SK-N-SH (cell line): ENCODE results near the gene AP1S3. TPM values are rescaled to one million over a fixed set of nuclear protein-coding genes. Genes with fewer than 3 reads are reported as not detected.

ENCODE experiments used
- CTCF ChIA-PET: fragments of 300-600, 350-600 bp; formaldehyde crosslinking; extraction: SDS; loops from one replicate; lab custom pipeline; 2021; lab: Yijun Ruan, JAX
- POLR2A ChIA-PET: fragments of 350-600 bp; sonication (Branson Sonifier 250); formaldehyde crosslinking; extraction: SDS; loops from one replicate; lab custom pipeline; 2020; ENCODE audit warnings: antibody characterized with exemption, inconsistent platforms; lab: Yijun Ruan, JAX
- DNase-seq: peaks from one replicate; pipeline ENCODE4 v3.0.0; 2012
- H2AFZ ChIP-seq: fragments of 200-600 bp; sonication (generic); 2 replicates; pipeline ENCODE4 v1.8.1; 2016; ENCODE audit warnings: antibody characterized with exemption, mild to moderate bottlenecking, low read depth
- H3F3A ChIP-seq: fragments of 200-600 bp; sonication (generic); replicated peaks from 2 replicates; pipeline ENCODE3; 2016; ENCODE audit warnings: antibody characterized with exemption, mild to moderate bottlenecking; ENCODE audit not compliant: insufficient read depth
- H3K27ac ChIP-seq, 2 experiments: fragments of 200-500 bp in 1 of 2; fragments of 200-600 bp in 1 of 2; sonication (Bioruptor generic) in 1 of 2; sonication (generic), shearing (Covaris generic) in 1 of 2; 2 replicates each; pipeline versions ENCODE4 v1.5.1 to v1.6.1; 2014 to 2016; ENCODE audit warnings: low read depth in 2 of 2, inconsistent platforms in 1 of 2, low read length in 1 of 2, mild to moderate bottlenecking in 1 of 2, mixed read lengths in 1 of 2
- H3K27me3 ChIP-seq: fragments of 200-600 bp; sonication (generic), shearing (Covaris generic); 2 replicates; pipeline ENCODE4 v1.6.1; 2016; ENCODE audit warnings: mixed run types; ENCODE audit not compliant: insufficient read depth
- H3K36me3 ChIP-seq, 2 experiments: fragments of 200-500 bp in 1 of 2; fragments of 200-600 bp in 1 of 2; sonication (Bioruptor generic) in 1 of 2; sonication (generic) in 1 of 2; replicated peaks in 1 of 2; 2 replicates each; pipeline versions ENCODE3 to v1.5.1; 2014 to 2016; ENCODE audit warnings: low read length in 1 of 2, mild to moderate bottlenecking in 1 of 2; ENCODE audit not compliant: insufficient read depth in 2 of 2, control insufficient read depth in 1 of 2
- H3K4me1 ChIP-seq, 2 experiments: fragments of 200-500 bp in 1 of 2; fragments of 200-600 bp in 1 of 2; sonication (Bioruptor generic) in 1 of 2; sonication (generic), shearing (Covaris generic) in 1 of 2; 2 replicates each; pipeline versions ENCODE4 v1.5.1 to v1.6.1; 2014 to 2016; ENCODE audit warnings: low read depth in 1 of 2, low read length in 1 of 2, mixed run types in 1 of 2; ENCODE audit not compliant: insufficient read depth in 2 of 2, control insufficient read depth in 1 of 2
- H3K4me2 ChIP-seq: fragments of 200-600 bp; sonication (generic), shearing (Covaris generic); 2 replicates; pipeline ENCODE4 v1.6.1; 2017; ENCODE audit warnings: mixed run types
- H3K4me3 ChIP-seq, 2 experiments: fragments of 200-500 bp in 1 of 2; fragments of 200-600 bp in 1 of 2; sonication (Bioruptor generic) in 1 of 2; sonication (generic), shearing (Covaris generic) in 1 of 2; 2 replicates each; pipeline versions ENCODE4 v1.5.1 to v1.8.1; 2014 to 2016; ENCODE audit warnings: low read depth in 2 of 2, inconsistent platforms in 1 of 2, low read length in 1 of 2, mild to moderate bottlenecking in 1 of 2, mixed read lengths in 1 of 2, moderate library complexity in 1 of 2
- H3K79me2 ChIP-seq: fragments of 200-600 bp; sonication (generic); 2 replicates; pipeline ENCODE4 v1.8.1; 2017; ENCODE audit warnings: mild to moderate bottlenecking; ENCODE audit not compliant: insufficient read depth
- H3K9ac ChIP-seq: fragments of 200-600 bp; sonication (generic); 2 replicates; pipeline ENCODE4 v1.6.1; 2017; ENCODE audit warnings: mixed run types
- H3K9me2 ChIP-seq: fragments of 200-600 bp; sonication (generic); 2 replicates; pipeline ENCODE4 v1.6.1; 2017; ENCODE audit warnings: mixed run types
- H3K9me3 ChIP-seq: fragments of 200-600 bp; sonication (generic); 2 replicates; pipeline ENCODE4 v1.6.1; 2017; ENCODE audit warnings: mixed run types, mild to moderate bottlenecking, moderate library complexity
- H4K20me1 ChIP-seq: fragments of 200-600 bp; sonication (generic); 2 replicates; pipeline ENCODE4 v1.6.1; 2017; ENCODE audit warnings: mild to moderate bottlenecking, mixed run types; ENCODE audit not compliant: insufficient read depth
- ELF1 ChIP-seq: IDR thresholded peaks from 2 replicates; pipeline ENCODE4 v1.4.0; 2012
- GATA2 ChIP-seq: sonication (generic); formaldehyde crosslinking; IDR thresholded peaks from 2 replicates; pipeline ENCODE4 v1.5.0; 2020; ENCODE audit warnings: mild to moderate bottlenecking, missing genetic modification reagents
- NFIC ChIP-seq: IDR thresholded peaks from 2 replicates; pipeline ENCODE4 v1.4.0; 2012; ENCODE audit warnings: borderline replicate concordance
- POLR2AphosphoS5 ChIP-seq: IDR thresholded peaks from 2 replicates; pipeline ENCODE4 v1.6.1; 2012; ENCODE audit warnings: low read depth, low read length
- RCOR1 ChIP-seq: fragments of 150-350 bp; IDR thresholded peaks from 2 replicates; pipeline ENCODE4 v1.6.1; 2017; ENCODE audit warnings: antibody characterized with exemption, low read length
- SMC3 ChIP-seq: IDR thresholded peaks from 2 replicates; pipeline ENCODE4 v1.6.1; 2012; ENCODE audit warnings: low read depth, low read length, improper control_type of control experiment
- TAF1 ChIP-seq: IDR thresholded peaks from 2 replicates; pipeline ENCODE4 v1.6.1; 2012; ENCODE audit warnings: low read depth, mild to moderate bottlenecking, low read length, moderate library complexity, borderline replicate concordance
- TEAD4 ChIP-seq: IDR thresholded peaks from 2 replicates; pipeline ENCODE4 v1.4.0; 2012; ENCODE audit warnings: mild to moderate bottlenecking, borderline replicate concordance; ENCODE audit not compliant: insufficient read depth
- YY1 ChIP-seq: IDR thresholded peaks from 2 replicates; pipeline ENCODE4 v1.4.0; 2012; ENCODE audit warnings: low read depth, mild to moderate bottlenecking
- WGBS: methylation state at CpG from one replicate; pipeline ENCODE4 v1.1.6; 2017; ENCODE audit warnings: low lambda C conversion rate; 5-methylcytosine and 5-hydroxymethylcytosine counted together
- polyA plus RNA-seq, 3 experiments: library from polyadenylated mRNA; depleted of rRNA; stranded (reverse); fragments of >200 nt; gene quantifications; 2 replicates each; pipeline ENCODE4 v1.2.3, GENCODE V29; 2012
- TF ChIP-seq, protein P1 (sequence below): IDR thresholded peaks from 2 replicates; pipeline ENCODE4 v1.4.0; 2012; ENCODE audit warnings: low read depth, borderline replicate concordance
- TF ChIP-seq, protein P2 (sequence below): fragments of 200-600 bp; sonication (generic); IDR thresholded peaks from 2 replicates; pipeline ENCODE4 v1.6.1; 2017; ENCODE audit warnings: antibody characterized with exemption, mild to moderate bottlenecking, moderate library complexity
- TF ChIP-seq, protein P3 (sequence below): fragments of 150-350 bp; IDR thresholded peaks from 2 replicates; pipeline ENCODE4 v1.6.1; 2016; ENCODE audit warnings: mild to moderate bottlenecking, low read depth, low read length
- TF ChIP-seq, protein P4 (sequence below): IDR thresholded peaks from 2 replicates; pipeline ENCODE4 v1.4.0; 2012; ENCODE audit warnings: low read depth
- TF ChIP-seq, protein P5 (sequence below): IDR thresholded peaks from 2 replicates; pipeline ENCODE4 v1.6.1; 2012; ENCODE audit warnings: mild to moderate bottlenecking, low read depth, low read length, moderate library complexity
- TF ChIP-seq, protein P6 (sequence below): IDR thresholded peaks from 2 replicates; pipeline ENCODE4; 2012

AP1S3 gene
- polyA plus RNA-seq, 1 of the 3 experiments (the other 2 are of a cell fraction), result 4.8 TPM

DNA sequence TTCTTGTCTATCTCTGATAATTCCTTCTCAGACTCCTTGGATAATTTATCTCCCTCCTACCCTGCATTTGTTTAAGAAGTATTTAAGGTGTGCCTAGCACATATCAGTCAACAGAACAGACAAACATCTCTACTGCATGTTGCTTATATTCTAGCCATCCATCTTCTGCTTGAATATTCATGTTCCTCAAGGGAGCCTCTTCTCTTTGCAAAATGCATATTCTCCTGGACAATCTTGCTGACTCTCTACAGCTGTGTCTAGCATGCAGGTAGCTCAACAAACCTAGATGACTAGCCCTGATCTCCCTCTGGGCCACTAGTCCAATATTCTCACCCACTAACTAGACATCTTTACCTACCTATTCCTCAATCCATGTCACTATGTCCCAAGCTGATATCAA, 70.0 kb downstream of the AP1S3 start:
- no peaks in the 10 kb centered on the region for H3F3A ChIP-seq
- H3K27me3 ChIP-seq, result no peaks in the 10 kb centered on the region
- TF ChIP-seq SMC3 (no peak), RCOR1 (no peak), TEAD4 (no peak), TAF1 (no peak), ELF1 (no peak), YY1 (no peak)
- TF ChIP-seq, protein P1, sequence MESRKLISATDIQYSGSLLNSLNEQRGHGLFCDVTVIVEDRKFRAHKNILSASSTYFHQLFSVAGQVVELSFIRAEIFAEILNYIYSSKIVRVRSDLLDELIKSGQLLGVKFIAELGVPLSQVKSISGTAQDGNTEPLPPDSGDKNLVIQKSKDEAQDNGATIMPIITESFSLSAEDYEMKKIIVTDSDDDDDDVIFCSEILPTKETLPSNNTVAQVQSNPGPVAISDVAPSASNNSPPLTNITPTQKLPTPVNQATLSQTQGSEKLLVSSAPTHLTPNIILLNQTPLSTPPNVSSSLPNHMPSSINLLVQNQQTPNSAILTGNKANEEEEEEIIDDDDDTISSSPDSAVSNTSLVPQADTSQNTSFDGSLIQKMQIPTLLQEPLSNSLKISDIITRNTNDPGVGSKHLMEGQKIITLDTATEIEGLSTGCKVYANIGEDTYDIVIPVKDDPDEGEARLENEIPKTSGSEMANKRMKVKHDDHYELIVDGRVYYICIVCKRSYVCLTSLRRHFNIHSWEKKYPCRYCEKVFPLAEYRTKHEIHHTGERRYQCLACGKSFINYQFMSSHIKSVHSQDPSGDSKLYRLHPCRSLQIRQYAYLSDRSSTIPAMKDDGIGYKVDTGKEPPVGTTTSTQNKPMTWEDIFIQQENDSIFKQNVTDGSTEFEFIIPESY, result no peak
- TF ChIP-seq, protein P2, sequence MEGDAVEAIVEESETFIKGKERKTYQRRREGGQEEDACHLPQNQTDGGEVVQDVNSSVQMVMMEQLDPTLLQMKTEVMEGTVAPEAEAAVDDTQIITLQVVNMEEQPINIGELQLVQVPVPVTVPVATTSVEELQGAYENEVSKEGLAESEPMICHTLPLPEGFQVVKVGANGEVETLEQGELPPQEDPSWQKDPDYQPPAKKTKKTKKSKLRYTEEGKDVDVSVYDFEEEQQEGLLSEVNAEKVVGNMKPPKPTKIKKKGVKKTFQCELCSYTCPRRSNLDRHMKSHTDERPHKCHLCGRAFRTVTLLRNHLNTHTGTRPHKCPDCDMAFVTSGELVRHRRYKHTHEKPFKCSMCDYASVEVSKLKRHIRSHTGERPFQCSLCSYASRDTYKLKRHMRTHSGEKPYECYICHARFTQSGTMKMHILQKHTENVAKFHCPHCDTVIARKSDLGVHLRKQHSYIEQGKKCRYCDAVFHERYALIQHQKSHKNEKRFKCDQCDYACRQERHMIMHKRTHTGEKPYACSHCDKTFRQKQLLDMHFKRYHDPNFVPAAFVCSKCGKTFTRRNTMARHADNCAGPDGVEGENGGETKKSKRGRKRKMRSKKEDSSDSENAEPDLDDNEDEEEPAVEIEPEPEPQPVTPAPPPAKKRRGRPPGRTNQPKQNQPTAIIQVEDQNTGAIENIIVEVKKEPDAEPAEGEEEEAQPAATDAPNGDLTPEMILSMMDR, result no peak
- TF ChIP-seq, protein P3, sequence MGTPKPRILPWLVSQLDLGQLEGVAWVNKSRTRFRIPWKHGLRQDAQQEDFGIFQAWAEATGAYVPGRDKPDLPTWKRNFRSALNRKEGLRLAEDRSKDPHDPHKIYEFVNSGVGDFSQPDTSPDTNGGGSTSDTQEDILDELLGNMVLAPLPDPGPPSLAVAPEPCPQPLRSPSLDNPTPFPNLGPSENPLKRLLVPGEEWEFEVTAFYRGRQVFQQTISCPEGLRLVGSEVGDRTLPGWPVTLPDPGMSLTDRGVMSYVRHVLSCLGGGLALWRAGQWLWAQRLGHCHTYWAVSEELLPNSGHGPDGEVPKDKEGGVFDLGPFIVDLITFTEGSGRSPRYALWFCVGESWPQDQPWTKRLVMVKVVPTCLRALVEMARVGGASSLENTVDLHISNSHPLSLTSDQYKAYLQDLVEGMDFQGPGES, result no peak
- TF ChIP-seq, protein P4, sequence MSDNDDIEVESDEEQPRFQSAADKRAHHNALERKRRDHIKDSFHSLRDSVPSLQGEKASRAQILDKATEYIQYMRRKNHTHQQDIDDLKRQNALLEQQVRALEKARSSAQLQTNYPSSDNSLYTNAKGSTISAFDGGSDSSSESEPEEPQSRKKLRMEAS, result no peak
- no peak overlapping the region for H3K4me2 ChIP-seq
- no peaks in the 10 kb centered on the region for H3K79me2 ChIP-seq
- no peak for DNase-seq
- no peak overlapping the region for H3K4me3 ChIP-seq
- no peaks in the 10 kb centered on the region for H4K20me1 ChIP-seq
- ChIA-PET POLR2A (no interaction called here), CTCF (interaction anchor here (0.8 kb wide), 1 partner anchor 31 kb away, joined by 4 read pairs; no protein-coding TSS in a partner anchor)
- H3K9me3 ChIP-seq, result no peaks in the 10 kb centered on the region
- H3K4me1 ChIP-seq, result peaks cover 0 to 14% of the 10 kb centered on the region in 2 experiments; a peak in 1 of 4 replicates
- no peaks in the 10 kb centered on the region for H3K9me2 ChIP-seq
- no peak overlapping the region for H3K9ac ChIP-seq
- no peaks in the 10 kb centered on the region for H3K36me3 ChIP-seq
- H3K27ac ChIP-seq, result no peak overlapping the region
- no peak overlapping the region for H2AFZ ChIP-seq

DNA sequence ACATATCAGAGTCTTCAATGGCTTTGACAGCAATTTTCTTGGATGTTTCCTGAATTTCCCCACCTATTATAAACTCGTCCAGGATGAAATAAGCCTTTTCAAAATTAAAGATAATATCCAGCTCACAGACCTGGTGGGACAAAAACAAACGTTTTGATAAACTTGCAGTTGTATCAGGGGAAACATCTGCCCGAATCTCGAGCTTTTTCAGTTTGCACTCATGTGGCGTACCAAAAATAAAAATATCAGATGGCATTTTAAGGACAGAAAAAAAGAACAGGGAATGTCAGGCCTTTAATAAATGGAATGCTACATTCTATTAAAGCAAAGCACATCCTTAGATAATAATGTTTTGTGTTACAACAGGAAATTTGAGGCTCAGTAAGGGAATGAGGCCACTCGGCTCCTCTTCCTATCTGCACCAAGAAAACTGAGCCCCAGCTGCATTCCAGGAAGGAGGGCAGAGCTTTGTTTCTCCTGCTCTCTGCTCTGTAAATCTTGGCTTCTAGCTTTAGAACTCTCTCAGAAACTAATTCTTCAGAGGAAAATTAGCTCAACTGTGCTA, 72.1 kb downstream of the AP1S3 start:
- Histone ChIP-seq H3K27me3 (no peaks in the 10 kb centered on the region), H3K4me1 (peaks cover 0 to 19% of the 10 kb centered on the region in 2 experiments; a peak in 1 of 4 replicates), H3K27ac (no peak overlapping the region), H3K9me2 (no peaks in the 10 kb centered on the region), H3K9ac (no peak overlapping the region), H3K9me3 (no peaks in the 10 kb centered on the region), H4K20me1 (no peaks in the 10 kb centered on the region), H3K4me3 (no peak overlapping the region), H3K4me2 (no peak overlapping the region), H3K36me3 (no peaks in the 10 kb centered on the region), H3F3A (peaks cover 14% of the 10 kb centered on the region), H2AFZ (no peak overlapping the region; the same call in 1 of the 2 replicates), H3K79me2 (no peaks in the 10 kb centered on the region)
- ChIA-PET CTCF (interaction anchor here (1.3 to 2.1 kb wide), 3 partner anchors 32 to 794 kb away, joined by 3 to 5 read pairs (median 4); no protein-coding TSS in a partner anchor), POLR2A (no interaction called here)
- TF ChIP-seq NFIC, result no peak
- TF ChIP-seq, protein P4, result no peak
- TF ChIP-seq, protein P5, sequence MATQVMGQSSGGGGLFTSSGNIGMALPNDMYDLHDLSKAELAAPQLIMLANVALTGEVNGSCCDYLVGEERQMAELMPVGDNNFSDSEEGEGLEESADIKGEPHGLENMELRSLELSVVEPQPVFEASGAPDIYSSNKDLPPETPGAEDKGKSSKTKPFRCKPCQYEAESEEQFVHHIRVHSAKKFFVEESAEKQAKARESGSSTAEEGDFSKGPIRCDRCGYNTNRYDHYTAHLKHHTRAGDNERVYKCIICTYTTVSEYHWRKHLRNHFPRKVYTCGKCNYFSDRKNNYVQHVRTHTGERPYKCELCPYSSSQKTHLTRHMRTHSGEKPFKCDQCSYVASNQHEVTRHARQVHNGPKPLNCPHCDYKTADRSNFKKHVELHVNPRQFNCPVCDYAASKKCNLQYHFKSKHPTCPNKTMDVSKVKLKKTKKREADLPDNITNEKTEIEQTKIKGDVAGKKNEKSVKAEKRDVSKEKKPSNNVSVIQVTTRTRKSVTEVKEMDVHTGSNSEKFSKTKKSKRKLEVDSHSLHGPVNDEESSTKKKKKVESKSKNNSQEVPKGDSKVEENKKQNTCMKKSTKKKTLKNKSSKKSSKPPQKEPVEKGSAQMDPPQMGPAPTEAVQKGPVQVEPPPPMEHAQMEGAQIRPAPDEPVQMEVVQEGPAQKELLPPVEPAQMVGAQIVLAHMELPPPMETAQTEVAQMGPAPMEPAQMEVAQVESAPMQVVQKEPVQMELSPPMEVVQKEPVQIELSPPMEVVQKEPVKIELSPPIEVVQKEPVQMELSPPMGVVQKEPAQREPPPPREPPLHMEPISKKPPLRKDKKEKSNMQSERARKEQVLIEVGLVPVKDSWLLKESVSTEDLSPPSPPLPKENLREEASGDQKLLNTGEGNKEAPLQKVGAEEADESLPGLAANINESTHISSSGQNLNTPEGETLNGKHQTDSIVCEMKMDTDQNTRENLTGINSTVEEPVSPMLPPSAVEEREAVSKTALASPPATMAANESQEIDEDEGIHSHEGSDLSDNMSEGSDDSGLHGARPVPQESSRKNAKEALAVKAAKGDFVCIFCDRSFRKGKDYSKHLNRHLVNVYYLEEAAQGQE, result no peak
- TF ChIP-seq TEAD4, result no peak
- no peak for TF ChIP-seq POLR2AphosphoS5
- TF ChIP-seq GATA2 (CRISPR knock-in tag), result no peak
- TF ChIP-seq, protein P6, sequence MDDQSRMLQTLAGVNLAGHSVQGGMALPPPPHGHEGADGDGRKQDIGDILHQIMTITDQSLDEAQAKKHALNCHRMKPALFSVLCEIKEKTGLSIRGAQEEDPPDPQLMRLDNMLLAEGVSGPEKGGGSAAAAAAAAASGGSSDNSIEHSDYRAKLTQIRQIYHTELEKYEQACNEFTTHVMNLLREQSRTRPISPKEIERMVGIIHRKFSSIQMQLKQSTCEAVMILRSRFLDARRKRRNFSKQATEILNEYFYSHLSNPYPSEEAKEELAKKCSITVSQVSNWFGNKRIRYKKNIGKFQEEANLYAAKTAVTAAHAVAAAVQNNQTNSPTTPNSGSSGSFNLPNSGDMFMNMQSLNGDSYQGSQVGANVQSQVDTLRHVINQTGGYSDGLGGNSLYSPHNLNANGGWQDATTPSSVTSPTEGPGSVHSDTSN, result no peak
- DNase-seq, result no peak
- WGBS, result 80% methylated on average over 6 of the region's 6 CpGs
